Ascending aorta (tissue), 2 donors: ENCODE results near the gene PRR14L. TPM values are rescaled to one million over a fixed set of nuclear protein-coding genes. Genes with fewer than 3 reads are reported as not detected.

ENCODE experiments used
- DNase-seq, 2 donors: peaks; one replicate each; pipeline ENCODE4 v3.0.0-alpha.2; 2019; ENCODE audit warnings: low spot score in 2 of 2
- H3K27ac ChIP-seq, 2 donors: fragments of 200-600 bp; sonication (generic); one replicate each; pipeline ENCODE4 v1.5.1; 2016 to 2017; ENCODE audit warnings: mild to moderate bottlenecking in 1 of 2
- H3K27me3 ChIP-seq: fragments of 200-600 bp; sonication (generic); one replicate; pipeline ENCODE4 v1.5.1; 2017
- H3K36me3 ChIP-seq, 2 donors: fragments of 200-600 bp; sonication (generic); one replicate each; pipeline ENCODE4 v1.5.1; 2016
- H3K4me1 ChIP-seq, 2 donors: fragments of 200-600 bp; sonication (generic); one replicate each; pipeline ENCODE4 v1.5.1; 2016 to 2017; ENCODE audit warnings: mild to moderate bottlenecking in 1 of 2
- H3K4me3 ChIP-seq, 2 donors: fragments of 200-600 bp; sonication (generic); one replicate each; pipeline ENCODE4 v1.5.1; 2016 to 2017; ENCODE audit warnings: mild to moderate bottlenecking in 1 of 2
- H3K9me3 ChIP-seq, 2 donors: fragments of 200-600 bp; sonication (generic); one replicate each; pipeline ENCODE4 v1.5.1; 2016
- CTCF ChIP-seq, 3 experiments: fragments of 200-600 bp in 2 of 3; fragments of 450-650 bp in 1 of 3; sonication (generic) in 2 of 3; IDR thresholded peaks; one replicate each; pipeline ENCODE4 v1.5.1; 2016 to 2019; ENCODE audit warnings: antibody characterized with exemption in 3 of 3, mild to moderate bottlenecking in 1 of 3, moderate library complexity in 1 of 3
- intact Hi-C: fragments of 100-400 bp; cut with DNase I; formaldehyde crosslinking; loops from one replicate; pipeline ENCODE4 v1.15.1; 2023
- total RNA-seq: library from RNA; depleted of rRNA; stranded (reverse); fragments of >200 nt; gene quantifications from one replicate; pipeline ENCODE4 v1.1.0, GENCODE V29; 2016

PRR14L gene
- total RNA-seq, 1 donor from 2014 or later: 17.2 TPM

DNA sequence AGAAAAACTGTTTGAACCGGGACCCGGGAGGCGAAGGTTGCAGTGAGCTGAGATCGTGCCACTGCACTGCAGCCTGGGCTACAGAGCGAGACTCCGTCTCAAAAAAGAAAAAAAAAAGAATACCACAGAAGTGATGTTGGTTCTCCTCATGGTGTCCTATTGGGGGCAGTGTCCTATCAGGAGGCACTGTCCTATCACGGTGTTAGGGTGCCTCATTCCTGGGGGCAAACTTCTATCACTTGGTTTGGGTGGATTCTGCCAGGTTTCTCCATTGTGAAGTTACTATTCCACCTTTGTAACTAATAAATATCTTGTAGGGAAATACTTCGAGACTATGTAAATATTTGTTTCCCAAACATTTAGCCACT, 19.6 kb downstream of the PRR14L start:
- Histone ChIP-seq H3K27ac (no peak overlapping the region), H3K9me3 (no peaks in the 10 kb centered on the region), H3K36me3 (peaks cover 3% of the 10 kb centered on the region in 2 donors), H3K4me1 (peaks cover 0 to 7% of the 10 kb centered on the region in 2 donors), H3K27me3 (no peaks in the 10 kb centered on the region), H3K4me3 (no peak overlapping the region)
- TF ChIP-seq CTCF (IDR thresholded peaks at IDR 0.05): no peak
- intact Hi-C loops: no loop called here
- DNase-seq: no peak

DNA sequence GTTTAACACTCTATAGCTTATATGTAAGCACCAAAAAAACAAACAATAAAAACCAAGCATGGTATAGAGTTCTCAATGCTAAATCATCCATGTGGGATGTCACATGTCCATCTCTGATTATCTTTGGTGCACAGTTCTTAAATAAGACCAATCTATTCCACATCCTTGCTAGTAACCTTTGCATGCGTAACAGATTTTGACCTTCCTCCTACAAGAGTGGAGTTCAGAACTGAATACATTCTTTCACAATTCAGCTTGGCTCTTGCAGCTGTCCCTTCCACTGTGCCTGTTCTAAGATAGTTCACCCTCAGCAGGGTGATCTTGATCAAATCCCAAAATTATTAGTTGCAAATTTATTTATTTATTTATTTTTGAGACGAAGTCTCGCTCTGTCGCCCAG, 21.1 kb downstream of the PRR14L start:
- Histone ChIP-seq H3K9me3 (no peaks in the 10 kb centered on the region), H3K27me3 (no peaks in the 10 kb centered on the region), H3K4me3 (no peak overlapping the region), H3K4me1 (peaks cover 0 to 7% of the 10 kb centered on the region in 2 donors), H3K36me3 (peaks cover 4 to 7% of the 10 kb centered on the region in 2 donors), H3K27ac (no peak overlapping the region)
- no peak for TF ChIP-seq CTCF (IDR thresholded peaks at IDR 0.05)
- intact Hi-C loops: no loop called here
- DNase-seq: no peak

GRCh38 chr22:31726692-31727091, 23.2 kb downstream of the PRR14L start:
- Histone ChIP-seq H3K4me3 (no peak overlapping the region), H3K4me1 (peaks cover 0 to 7% of the 10 kb centered on the region in 2 donors), H3K36me3 (peaks cover 11 to 20% of the 10 kb centered on the region in 2 donors), H3K27me3 (no peaks in the 10 kb centered on the region), H3K9me3 (no peaks in the 10 kb centered on the region), H3K27ac (peak overlapping the region; percentile 70 to 77)
- DNase-seq: no peak
- intact Hi-C loops: no loop called here
- no peak for TF ChIP-seq CTCF (IDR thresholded peaks at IDR 0.05)

DNA sequence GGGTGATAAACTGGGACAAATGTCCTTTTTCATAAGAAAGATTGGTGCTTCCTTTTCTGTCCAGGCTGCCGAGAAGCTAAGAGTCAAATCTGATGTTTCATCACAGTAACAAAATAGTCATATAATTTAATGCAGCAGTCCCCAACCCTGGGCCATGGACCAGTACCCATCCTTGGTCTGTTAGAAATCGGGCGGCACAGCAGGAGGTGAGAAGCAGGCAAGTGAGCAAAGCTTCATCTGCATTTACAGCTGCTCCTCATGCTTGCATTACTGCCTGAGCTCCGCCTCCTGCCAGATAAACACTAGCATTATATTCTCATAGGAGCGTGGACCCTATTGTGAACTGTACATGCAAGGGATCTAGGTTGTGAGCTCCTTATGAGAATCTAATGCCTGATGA, 26.2 kb downstream of the PRR14L start:
- Histone ChIP-seq H3K9me3 (no peaks in the 10 kb centered on the region), H3K36me3 (peaks cover 30 to 37% of the 10 kb centered on the region in 2 donors), H3K27ac (no peak overlapping the region), H3K4me3 (no peak overlapping the region), H3K27me3 (no peaks in the 10 kb centered on the region), H3K4me1 (peaks cover 0 to 7% of the 10 kb centered on the region in 2 donors)
- no peak for DNase-seq
- intact Hi-C loops: no loop called here
- TF ChIP-seq CTCF (IDR thresholded peaks at IDR 0.05): no peak

DNA sequence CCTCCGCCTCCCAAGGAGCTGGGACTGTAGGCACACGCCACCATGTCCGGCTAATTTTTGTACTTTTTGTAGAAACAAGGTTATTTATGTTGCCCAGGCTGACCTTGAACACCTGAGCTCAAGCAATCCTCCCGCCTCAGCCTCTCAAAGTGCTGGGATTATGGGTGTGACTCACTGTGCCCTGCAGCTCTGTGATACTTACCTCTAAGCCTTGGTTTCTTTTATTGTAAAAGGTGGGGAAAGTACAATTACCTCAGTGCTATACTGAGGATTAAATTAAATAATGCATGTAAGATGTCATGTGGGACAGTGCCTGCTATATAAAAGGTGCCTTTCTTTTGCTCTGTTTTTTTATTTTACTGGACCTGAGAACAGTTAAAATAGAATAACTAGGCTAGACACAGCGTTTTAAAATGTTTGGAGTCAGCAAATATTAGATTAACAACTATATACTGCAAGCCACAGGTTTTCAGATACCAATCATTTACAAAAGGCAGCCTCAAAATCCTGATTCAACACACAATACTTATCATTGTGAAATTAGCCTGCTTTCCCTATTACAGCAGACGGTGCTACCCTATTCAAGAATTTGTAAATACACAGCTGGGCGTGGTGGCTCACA, 30.0 kb downstream of the PRR14L start:
- Histone ChIP-seq H3K27me3 (no peaks in the 10 kb centered on the region), H3K9me3 (no peaks in the 10 kb centered on the region), H3K27ac (no peak overlapping the region), H3K4me3 (no peak overlapping the region), H3K4me1 (no peaks in the 10 kb centered on the region), H3K36me3 (peaks cover 53 to 58% of the 10 kb centered on the region in 2 donors)
- TF ChIP-seq CTCF (IDR thresholded peaks at IDR 0.05): no peak
- intact Hi-C loops: no loop called here
- DNase-seq: no peak
